ENCODE data around the gene RPS26. TPM values are rescaled to one million over a fixed set of nuclear protein-coding genes. Genes with fewer than 3 reads are reported as not detected.

RPS26 gene
- total RNA-seq, 2 experiments from 2014 or later, result 74.6 to 600 TPM

GRCh38 chr12:56034586-56035332, 7.0 kb upstream of the RPS26 start:
- Histone ChIP-seq H3K9me3 (ENCODE audit: low read length) (no peaks in the 10 kb centered on the region), H3K4me3 (ENCODE audit: low read depth, low read length, poor library complexity, severe bottlenecking) (no peak overlapping the region), H3K79me2 (ENCODE audit: insufficient read depth, low read depth, low read length) (no peaks in the 10 kb centered on the region), H3K36me3 (ENCODE audit: insufficient read depth, low read length) (peaks cover 2% of the 10 kb centered on the region; the same call in 1 of the 2 replicates), H3K4me2 (ENCODE audit: low read length) (no peak overlapping the region), H3K4me1 (ENCODE audit: insufficient read depth, low read length, poor library complexity, severe bottlenecking) (peaks cover 13% of the 10 kb centered on the region), H2AFZ (ENCODE audit: low read length) (no peak overlapping the region), H3K9me2 (ENCODE audit: insufficient read depth, low read length) (no peaks in the 10 kb centered on the region), H4K20me1 (ENCODE audit: insufficient read depth, low read length) (no peaks in the 10 kb centered on the region), H3K27ac (ENCODE audit: low read depth, low read length, poor library complexity, severe bottlenecking) (no peak overlapping the region)
- TF ChIP-seq CTCF (conservative IDR thresholded peaks at IDR 0.05; ENCODE audit: low read length), result no peak
- intact Hi-C loops (cut with micrococcal nuclease; ENCODE audit: unreplicated experiment), result no loop called here
- BruUV-seq (replicated peaks), result no TSS peak
- CTCF ChIA-PET (ENCODE audit: unreplicated experiment), result no interaction called here
- POLR2A ChIA-PET, result no interaction called here
- DNase-seq (ENCODE audit: low spot score), result no peak

GRCh38 chr12:56037161-56037560, 4.6 kb upstream of the RPS26 start:
- H4K20me1 ChIP-seq (ENCODE audit: insufficient read depth, low read length), result no peaks in the 10 kb centered on the region
- no peak overlapping the region for H3K4me2 ChIP-seq (ENCODE audit: low read length)
- intact Hi-C loops (cut with micrococcal nuclease; ENCODE audit: unreplicated experiment), result no loop called here
- TF ChIP-seq EZH2phosphoT487 (IDR thresholded peaks at IDR 0.05; ENCODE audit: borderline replicate concordance, low read depth, low read length) (no peak), CTCF (conservative IDR thresholded peaks at IDR 0.05; ENCODE audit: low read length) (no peak)
- no peak overlapping the region for H3K4me3 ChIP-seq (ENCODE audit: low read depth, low read length, poor library complexity, severe bottlenecking)
- H3K9me2 ChIP-seq (ENCODE audit: insufficient read depth, low read length), result no peaks in the 10 kb centered on the region
- H3K36me3 ChIP-seq (ENCODE audit: insufficient read depth, low read length), result peaks cover 4% of the 10 kb centered on the region
- POLR2A ChIA-PET, result interaction anchor here (0.5 to 0.8 kb wide), 3 partner anchors 38 to 296 kb away, joined by 3 to 6 read pairs (median 5); no protein-coding TSS in a partner anchor
- peaks cover 4% of the 10 kb centered on the region for H3K79me2 ChIP-seq (ENCODE audit: insufficient read depth, low read depth, low read length)
- no peak for DNase-seq (ENCODE audit: low spot score)
- H3K4me1 ChIP-seq (ENCODE audit: insufficient read depth, low read length, poor library complexity, severe bottlenecking), result peaks cover 23% of the 10 kb centered on the region
- H3K27ac ChIP-seq (ENCODE audit: low read depth, low read length, poor library complexity, severe bottlenecking), result no peak overlapping the region
- no peaks in the 10 kb centered on the region for H3K9me3 ChIP-seq (ENCODE audit: low read length)
- no TSS peak for BruUV-seq (replicated peaks)
- CTCF ChIA-PET (ENCODE audit: unreplicated experiment), result no interaction called here
- no peak overlapping the region for H2AFZ ChIP-seq (ENCODE audit: low read length)

- H3K9me2 ChIP-seq (ENCODE audit: insufficient read depth, low read length), result no peaks in the 10 kb centered on the region
- POLR2A ChIA-PET, result interaction anchor here (0.6 to 1.1 kb wide), 2 partner anchors 11 to 114 kb away, joined by 3 read pairs; no protein-coding TSS in a partner anchor
- H3K4me2 ChIP-seq (ENCODE audit: low read length), result no peak overlapping the region
- no peak overlapping the region for H2AFZ ChIP-seq (ENCODE audit: low read length)
- H3K79me2 ChIP-seq (ENCODE audit: insufficient read depth, low read depth, low read length), result peaks cover 14% of the 10 kb centered on the region
- intact Hi-C loops (cut with micrococcal nuclease; ENCODE audit: unreplicated experiment), result no loop called here
- peaks cover 7% of the 10 kb centered on the region; the same call in 1 of the 2 replicates for H4K20me1 ChIP-seq (ENCODE audit: insufficient read depth, low read length)
- H3K4me3 ChIP-seq (ENCODE audit: low read depth, low read length, poor library complexity, severe bottlenecking), result no peak overlapping the region
- CTCF ChIA-PET (ENCODE audit: unreplicated experiment), result no interaction called here
- no TSS peak for BruUV-seq (replicated peaks)
- no peak for DNase-seq (ENCODE audit: low spot score)
- H3K36me3 ChIP-seq (ENCODE audit: insufficient read depth, low read length), result peaks cover 12% of the 10 kb centered on the region
- no peak overlapping the region for H3K27ac ChIP-seq (ENCODE audit: low read depth, low read length, poor library complexity, severe bottlenecking)
- H3K9me3 ChIP-seq (ENCODE audit: low read length), result no peaks in the 10 kb centered on the region
- H3K4me1 ChIP-seq (ENCODE audit: insufficient read depth, low read length, poor library complexity, severe bottlenecking), result peaks cover 25% of the 10 kb centered on the region
- TF ChIP-seq EZH2phosphoT487 (IDR thresholded peaks at IDR 0.05; ENCODE audit: borderline replicate concordance, low read depth, low read length), result no peak
- no peak for TF ChIP-seq CTCF (conservative IDR thresholded peaks at IDR 0.05; ENCODE audit: low read length)
Observed at GRCh38 chr12:56038022-56038655, 3.6 kb upstream of the RPS26 start.
